Stimulated activated CD4-positive, alpha-beta T cell treated with anti-CD3 and anti-CD28 coated beads, Interleukin-4, amount 100 ng/mL, for 1 hour (primary cell): ENCODE data around the gene NFE2L2.
"Not testable (repeated sequence)": the region's sequence is repeated elsewhere in the genome, so short reads cannot be mapped to it uniquely, and the experiment has no call there.

Experiments
- DNase-seq: peaks from one replicate; pipeline ENCODE4 v3.0.0-alpha.2; 2020

NFE2L2 gene

GRCh38 chr2:177232098-177232704 lies 32.3 kb downstream of the NFE2L2 start:
- DNase-seq: no peak

GRCh38 chr2:177231270-177231669 lies 33.3 kb downstream of the NFE2L2 start:
- DNase-seq: no peak

GRCh38 chr2:177229442-177230242 lies 34.9 kb downstream of the NFE2L2 start:
- no peak for DNase-seq

- DNase-seq: no peak
These were observed 38.6 kb downstream of the NFE2L2 start for GRCh38 chr2:177225965-177226360.

GRCh38 chr2:177223436-177223835 lies 41.1 kb downstream of the NFE2L2 start:
- DNase-seq: not testable (repeated sequence)

- no peak for DNase-seq
These were observed 42.6 kb downstream of the NFE2L2 start for GRCh38 chr2:177221970-177222369.

- no peak for DNase-seq
These were observed 43.0 kb downstream of the NFE2L2 start for GRCh38 chr2:177221534-177221933.

- not testable (repeated sequence) for DNase-seq
These were observed 44.7 kb downstream of the NFE2L2 start for GRCh38 chr2:177219787-177220186.

- no peak for DNase-seq
These were observed 47.2 kb downstream of the NFE2L2 start for GRCh38 chr2:177217247-177217843.

GRCh38 chr2:177212891-177213856 lies 51.4 kb downstream of the NFE2L2 start:
- peak; percentile 92 for DNase-seq

- DNase-seq: peak; percentile 100
These were observed 52.2 kb downstream of the NFE2L2 start, which contains the start of gene HNRNPA3 for GRCh38 chr2:177212106-177212890. Gene HNRNPA3, plus strand, starts transcription at chr2:177212794. Its CDS starts 6 bp downstream, at chr2:177212800.

GRCh38 chr2:177211576-177212105 lies 52.9 kb downstream of the NFE2L2 start:
- DNase-seq: no peak

- no peak for DNase-seq
These were observed 53.4 kb downstream of the NFE2L2 start for GRCh38 chr2:177211169-177211568.

- DNase-seq: no peak
These were observed 57.4 kb downstream of the NFE2L2 start for GRCh38 chr2:177207101-177207500.

- DNase-seq: no peak
These were observed 60.1 kb downstream of the NFE2L2 start for GRCh38 chr2:177204417-177204816.

GRCh38 chr2:177201919-177202346 lies 62.6 kb downstream of the NFE2L2 start:
- no peak for DNase-seq

- not testable (repeated sequence) for DNase-seq
These were observed 64.1 kb downstream of the NFE2L2 start for GRCh38 chr2:177200419-177200818.

GRCh38 chr2:177195194-177195593 lies 69.3 kb downstream of the NFE2L2 start:
- no peak for DNase-seq

GRCh38 chr2:177193240-177193639 lies 71.3 kb downstream of the NFE2L2 start:
- no peak for DNase-seq

GRCh38 chr2:177192788-177193187 lies 71.7 kb downstream of the NFE2L2 start:
- DNase-seq: no peak

- DNase-seq: no peak
These were observed 73.6 kb downstream of the NFE2L2 start for GRCh38 chr2:177190941-177191340.
